Heart left ventricle (tissue), 13 donors: ENCODE results near the gene HOXC11.

Source experiments
- POLR2A ChIP-seq, 2 donors: fragments of 450-650 bp; IDR thresholded peaks; one replicate each; pipeline ENCODE4 v1.6.1; 2017; ENCODE audit warnings: antibody characterized with exemption in 2 of 2, mild to moderate bottlenecking in 2 of 2, moderate library complexity in 2 of 2
- TF ChIP-seq, protein P1 (sequence below), 12 donors: fragments of 200-600 bp; sonication (generic) in 4 of 12; IDR thresholded peaks; one replicate each; pipeline versions ENCODE4 v1.5.0 to v1.8.0; 2018 to 2022; ENCODE audit warnings: antibody characterized with exemption in 12 of 12, mild to moderate bottlenecking in 5 of 12
- donor health status: ischemic (EF 13 %, LVEDD 7.1; RV severe dilation, severe dysfunction).
- donor health status: DM: no; HTN: yes; CAD: no.
- donor health status: DM: no; HTN: no; CAD: no.
- donor health status: ischemic (EF 25% LVEDD 6.9; RV normal size, moderate dysfunction).
- donor health status: ischemic (EF 25% LVEDD 5.7; RV mildly dilated, moderate dysfunction).
- donor health status: ischemic (EF 35%, LVEDD 5.7; RV mildly dilated, moderate dysfunction).
- donor health status: nonischemic (EF 11% LVEDD 7.7; RV severe dilation, severe dysfunction).
- donor health status: DM: yes; HTN: yes; CAD: no.
- donor health status: PGD.
- donor health status: ischemic (EF 29% LVEDD 5.4; RV normal size, mild dysfunction).
- donor health status: nonischemic (EF 23%, LVEDD 6.1; RV moderate dilation, normal function).

DNA sequence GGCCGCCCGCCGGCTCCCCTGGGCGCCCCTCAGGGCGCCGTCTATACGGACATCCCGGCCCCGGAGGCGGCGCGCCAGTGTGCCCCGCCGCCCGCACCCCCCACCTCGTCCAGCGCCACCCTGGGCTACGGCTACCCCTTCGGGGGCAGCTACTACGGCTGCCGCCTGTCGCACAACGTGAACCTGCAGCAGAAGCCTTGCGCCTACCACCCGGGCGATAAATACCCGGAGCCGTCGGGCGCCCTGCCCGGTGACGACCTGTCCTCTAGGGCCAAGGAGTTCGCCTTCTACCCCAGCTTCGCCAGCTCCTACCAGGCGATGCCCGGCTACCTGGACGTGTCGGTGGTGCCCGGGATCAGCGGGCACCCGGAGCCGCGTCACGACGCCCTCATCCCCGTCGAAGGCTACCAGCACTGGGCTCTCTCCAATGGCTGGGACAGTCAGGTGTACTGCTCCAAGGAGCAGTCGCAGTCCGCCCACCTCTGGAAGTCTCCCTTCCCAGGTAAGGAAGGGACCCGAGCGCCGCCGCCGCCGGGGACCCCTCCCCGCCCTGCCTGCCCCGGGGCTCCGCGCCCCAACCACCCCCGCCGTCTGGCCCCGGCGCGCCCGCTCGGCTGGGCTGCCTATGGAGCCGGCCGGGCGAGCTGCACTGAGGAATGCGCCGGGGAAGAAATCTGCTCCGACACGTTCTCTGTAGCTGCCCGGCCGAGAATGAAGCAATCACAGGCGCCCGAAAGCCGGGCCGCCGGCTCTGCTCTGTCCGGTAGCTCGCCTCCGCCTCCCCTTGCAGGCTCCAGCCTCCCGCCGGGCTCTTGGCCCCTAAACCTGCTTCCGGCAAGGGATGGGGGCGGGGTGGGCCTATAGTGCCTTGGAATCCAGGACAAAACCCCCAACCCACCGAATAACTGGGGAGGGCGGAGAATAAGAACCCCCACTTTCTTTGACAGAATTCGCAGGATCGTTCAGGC is 33.5 kb upstream of the HOXC11 start:
- TF ChIP-seq, protein P1, sequence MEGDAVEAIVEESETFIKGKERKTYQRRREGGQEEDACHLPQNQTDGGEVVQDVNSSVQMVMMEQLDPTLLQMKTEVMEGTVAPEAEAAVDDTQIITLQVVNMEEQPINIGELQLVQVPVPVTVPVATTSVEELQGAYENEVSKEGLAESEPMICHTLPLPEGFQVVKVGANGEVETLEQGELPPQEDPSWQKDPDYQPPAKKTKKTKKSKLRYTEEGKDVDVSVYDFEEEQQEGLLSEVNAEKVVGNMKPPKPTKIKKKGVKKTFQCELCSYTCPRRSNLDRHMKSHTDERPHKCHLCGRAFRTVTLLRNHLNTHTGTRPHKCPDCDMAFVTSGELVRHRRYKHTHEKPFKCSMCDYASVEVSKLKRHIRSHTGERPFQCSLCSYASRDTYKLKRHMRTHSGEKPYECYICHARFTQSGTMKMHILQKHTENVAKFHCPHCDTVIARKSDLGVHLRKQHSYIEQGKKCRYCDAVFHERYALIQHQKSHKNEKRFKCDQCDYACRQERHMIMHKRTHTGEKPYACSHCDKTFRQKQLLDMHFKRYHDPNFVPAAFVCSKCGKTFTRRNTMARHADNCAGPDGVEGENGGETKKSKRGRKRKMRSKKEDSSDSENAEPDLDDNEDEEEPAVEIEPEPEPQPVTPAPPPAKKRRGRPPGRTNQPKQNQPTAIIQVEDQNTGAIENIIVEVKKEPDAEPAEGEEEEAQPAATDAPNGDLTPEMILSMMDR (IDR thresholded peaks at IDR 0.05), result no peak
- no peak for TF ChIP-seq POLR2A (IDR thresholded peaks at IDR 0.05)
